Measurements from ENCODE around the gene OR1F1. TPM values are rescaled to one million over a fixed set of nuclear protein-coding genes. Genes with fewer than 3 reads are reported as not detected.
"Not testable (repeated sequence)": the region's sequence is repeated elsewhere in the genome, so short reads cannot be mapped to it uniquely, and the experiment has no call there.

Gene OR1F1
- total RNA-seq, 1 donor from 2014 or later, result not detected

- DNase-seq (no peak), ATAC-seq (ENCODE audit: poor library complexity) (no peak)
- intact Hi-C loops (cut with DNase I), result no loop called here
Measured at GRCh38 chr16:3190949-3191353, 2.9 kb downstream of the OR1F1 start.

GRCh38 chr16:3192476-3193019 is 4.5 kb downstream of the OR1F1 start:
- DNase-seq (no peak), ATAC-seq (ENCODE audit: poor library complexity) (no peak)
- intact Hi-C loops (cut with DNase I), result no loop called here

GRCh38 chr16:3193221-3194212 is 5.5 kb downstream of the OR1F1 start:
- DNase-seq, result no peak
- intact Hi-C loops (cut with DNase I), result no loop called here
- no peak for ATAC-seq (ENCODE audit: poor library complexity)

- intact Hi-C loops (cut with DNase I), result no loop called here
- no peak for DNase-seq
- ATAC-seq (ENCODE audit: poor library complexity), result no peak
Measured at GRCh38 chr16:3194792-3195191, 6.8 kb downstream of the OR1F1 start.

GRCh38 chr16:3195975-3196374 is 8.0 kb downstream of the OR1F1 start:
- ATAC-seq (ENCODE audit: poor library complexity) (no peak), DNase-seq (no peak)
- intact Hi-C loops (cut with DNase I), result no loop called here

- DNase-seq; ATAC-seq (ENCODE audit: poor library complexity); intact Hi-C loops (cut with DNase I): not testable (repeated sequence)
Measured at GRCh38 chr16:3197694-3198333, 9.8 kb downstream of the OR1F1 start.

GRCh38 chr16:3198334-3199072 is 10.5 kb downstream of the OR1F1 start:
- ATAC-seq (ENCODE audit: poor library complexity), result no peak
- no peak for DNase-seq
- intact Hi-C loops (cut with DNase I), result no loop called here

- intact Hi-C loops (cut with DNase I), result no loop called here
- DNase-seq (no peak), ATAC-seq (ENCODE audit: poor library complexity) (no peak)
Measured at GRCh38 chr16:3202903-3203539, 15.0 kb downstream of the OR1F1 start.

GRCh38 chr16:3205939-3206338 is 17.9 kb downstream of the OR1F1 start:
- intact Hi-C loops (cut with DNase I); ATAC-seq (ENCODE audit: poor library complexity); DNase-seq: not testable (repeated sequence)

GRCh38 chr16:3207086-3207953 is 19.3 kb downstream of the OR1F1 start:
- intact Hi-C loops (cut with DNase I), result no loop called here
- no peak for ATAC-seq (ENCODE audit: poor library complexity)
- DNase-seq, result no peak

GRCh38 chr16:3212006-3212405 is 24.0 kb downstream of the OR1F1 start:
- intact Hi-C loops (cut with DNase I), result no loop called here
- DNase-seq (no peak), ATAC-seq (ENCODE audit: poor library complexity) (no peak)

- no peak for ATAC-seq (ENCODE audit: poor library complexity)
- DNase-seq, result no peak
- intact Hi-C loops (cut with DNase I), result no loop called here
Measured at GRCh38 chr16:3212567-3212966, 24.6 kb downstream of the OR1F1 start.

- DNase-seq (no peak), ATAC-seq (ENCODE audit: poor library complexity) (no peak)
- intact Hi-C loops (cut with DNase I), result no loop called here
Measured at GRCh38 chr16:3214904-3215600, 27.0 kb downstream of the OR1F1 start.

GRCh38 chr16:3215601-3216262 is 27.7 kb downstream of the OR1F1 start:
- intact Hi-C loops (cut with DNase I), result no loop called here
- no peak for DNase-seq
- no peak for ATAC-seq (ENCODE audit: poor library complexity)

- intact Hi-C loops (cut with DNase I), result no loop called here
- no peak for ATAC-seq (ENCODE audit: poor library complexity)
- no peak for DNase-seq
Measured at GRCh38 chr16:3216263-3216640, 28.2 kb downstream of the OR1F1 start.

GRCh38 chr16:3220839-3221238 is 32.8 kb downstream of the OR1F1 start:
- no peak for ATAC-seq (ENCODE audit: poor library complexity)
- intact Hi-C loops (cut with DNase I), result no loop called here
- DNase-seq, result no peak
